AG09309 (cell line): ENCODE results near the gene EPAS1.

ENCODE experiments used
- DNase-seq: peaks from one replicate; pipeline ENCODE4 v3.0.0-alpha.2; 2010; ENCODE audit warnings: low read depth
- H3K4me3 ChIP-seq: 2 replicates; pipeline ENCODE4 v1.5.1; 2011; ENCODE audit warnings: mild to moderate bottlenecking, low read depth, low read length, moderate library complexity; ENCODE audit not compliant: control insufficient read depth
- CTCF ChIP-seq: IDR thresholded peaks from 2 replicates; pipeline ENCODE4 v1.5.1; 2011; ENCODE audit warnings: mild to moderate bottlenecking, low read depth, low read length, inconsistent platforms; ENCODE audit not compliant: insufficient read depth, control insufficient read depth; ENCODE audit errors: missing control alignments

Gene EPAS1

DNA sequence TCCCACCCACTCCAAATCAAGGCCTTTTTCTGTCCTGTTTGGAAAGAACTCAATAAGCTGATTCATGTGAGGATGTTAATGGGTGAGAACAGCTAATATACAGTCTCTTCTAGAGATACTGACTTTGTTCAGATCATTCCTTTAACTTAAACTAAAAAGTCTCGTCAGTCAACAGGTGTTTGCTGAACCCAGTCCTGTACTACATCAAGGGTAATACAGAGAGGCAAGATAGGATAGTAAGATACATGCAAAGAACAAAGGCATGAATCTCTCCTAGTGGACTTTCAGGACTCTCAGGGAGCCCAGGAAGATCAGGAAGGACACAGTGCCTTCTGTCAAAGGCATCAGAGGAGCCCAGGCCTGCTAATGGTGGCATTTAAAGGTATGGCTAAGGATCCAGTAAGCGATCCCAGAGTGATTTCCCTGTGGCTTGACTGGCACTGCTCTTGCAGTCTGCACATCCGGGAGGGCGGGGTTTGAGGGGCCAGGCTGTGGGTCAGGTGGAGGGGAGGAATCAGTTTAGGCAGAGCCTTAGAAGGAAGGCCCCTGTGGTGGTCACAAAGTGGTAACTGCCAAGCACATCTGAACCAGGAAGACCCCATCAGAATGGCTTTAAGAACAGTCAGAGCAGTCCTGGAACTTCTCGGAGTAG is 54.0 kb downstream of the EPAS1 start:
- TF ChIP-seq CTCF, result no peak
- H3K4me3 ChIP-seq, result no peak overlapping the region
- DNase-seq, result no peak

DNA sequence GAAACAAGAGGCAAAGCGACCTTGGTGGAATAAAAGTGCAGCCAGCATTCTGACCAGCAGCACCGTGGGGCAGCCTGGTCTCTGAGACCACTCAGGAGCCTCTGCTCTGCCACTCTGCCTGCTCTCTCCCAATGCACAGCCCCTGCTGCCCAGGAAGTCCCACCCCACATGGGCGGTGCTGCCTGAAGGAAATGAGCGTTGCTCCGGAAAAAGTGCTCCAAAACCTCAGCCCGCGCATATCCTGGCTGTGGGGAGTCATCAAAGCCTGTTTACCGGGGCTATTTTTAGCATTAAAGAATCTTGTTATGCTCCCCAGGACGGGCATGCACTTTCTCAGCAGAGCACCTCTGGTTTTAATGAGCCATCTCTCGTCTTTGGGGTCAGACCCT is 54.5 kb downstream of the EPAS1 start:
- no peak for DNase-seq
- TF ChIP-seq CTCF, result no peak
- H3K4me3 ChIP-seq, result no peak overlapping the region

DNA sequence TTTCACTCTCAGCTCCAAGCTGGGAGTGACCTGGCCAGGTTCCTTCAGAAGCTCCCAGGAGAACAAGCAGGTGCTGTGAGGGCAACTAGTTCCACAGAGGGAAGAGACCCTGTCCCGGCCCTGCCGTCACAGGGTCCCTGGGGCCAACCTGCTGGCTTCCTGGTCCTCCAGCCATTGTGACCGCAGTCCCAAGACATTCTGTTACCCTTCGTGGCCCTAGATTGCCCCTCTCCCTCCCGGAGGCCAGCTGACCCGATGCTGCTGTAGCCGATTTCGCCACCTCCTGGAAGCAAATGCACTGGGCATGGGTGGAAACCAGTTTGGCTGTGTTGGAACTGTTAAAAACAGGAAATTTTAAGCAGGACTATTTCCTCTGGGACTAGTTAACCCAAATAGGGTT is 55.4 kb downstream of the EPAS1 start:
- no peak for TF ChIP-seq CTCF
- H3K4me3 ChIP-seq, result no peak overlapping the region
- DNase-seq, result no peak

DNA sequence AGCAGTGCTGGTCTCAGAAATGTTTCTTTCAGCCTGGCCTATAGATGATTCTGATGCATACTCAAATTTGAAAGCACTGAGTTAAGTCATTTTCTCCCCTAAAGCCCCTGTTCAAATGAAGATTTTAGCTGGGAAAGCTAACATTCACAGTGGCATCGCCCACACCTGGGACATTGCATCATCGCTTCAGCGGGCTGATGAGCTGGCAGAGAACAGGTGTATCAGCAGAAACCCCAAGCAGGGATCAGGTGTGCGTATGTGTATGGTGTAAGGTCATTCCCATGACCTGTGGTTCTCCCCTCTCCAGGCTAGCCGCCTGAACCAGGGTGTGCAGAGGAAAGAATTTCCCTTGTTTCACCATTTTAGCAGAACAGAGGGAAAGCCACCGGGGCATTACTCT is 56.3 kb downstream of the EPAS1 start:
- TF ChIP-seq CTCF, result no peak
- DNase-seq, result no peak
- no peak overlapping the region for H3K4me3 ChIP-seq

- no peak for DNase-seq
- no peak overlapping the region for H3K4me3 ChIP-seq
- no peak for TF ChIP-seq CTCF
Observed at GRCh38 chr2:46355756-46356155, 58.5 kb downstream of the EPAS1 start.

- TF ChIP-seq CTCF, result no peak
- no peak overlapping the region for H3K4me3 ChIP-seq
- DNase-seq, result no peak
Observed at GRCh38 chr2:46356991-46357390, 59.8 kb downstream of the EPAS1 start.

GRCh38 chr2:46358713-46359112 is 61.5 kb downstream of the EPAS1 start:
- H3K4me3 ChIP-seq, result no peak overlapping the region
- no peak for TF ChIP-seq CTCF
- no peak for DNase-seq
